Neural crest cell (in vitro differentiated cells): ENCODE data around the gene VAMP2. TPM values are rescaled to one million over a fixed set of nuclear protein-coding genes. Genes with fewer than 3 reads are reported as not detected.

ENCODE experiments used
- DNase-seq: peaks from one replicate; pipeline ENCODE4 v3.0.0; 2021; ENCODE audit warnings: low read depth, mixed read lengths, low spot score
- H3K27ac Mint-ChIP-seq: one replicate; pipeline ENCODE4 v1.8.0; 2021; ENCODE audit warnings: mild to moderate bottlenecking, mixed read lengths; ENCODE audit not compliant: unreplicated experiment
- H3K27me3 Mint-ChIP-seq: 2 replicates; pipeline ENCODE4 v1.8.0; 2021; ENCODE audit warnings: low read depth, mild to moderate bottlenecking, mixed read lengths
- H3K36me3 Mint-ChIP-seq: 2 replicates; pipeline ENCODE4 v1.8.0; 2021; ENCODE audit warnings: low read depth, mild to moderate bottlenecking, mixed read lengths
- H3K4me1 Mint-ChIP-seq: 2 replicates; pipeline ENCODE4 v1.8.0; 2021; ENCODE audit warnings: mixed read lengths
- H3K4me3 Mint-ChIP-seq: one replicate; pipeline ENCODE4 v1.8.0; 2021; ENCODE audit warnings: mild to moderate bottlenecking, mixed read lengths
- H3K9me3 Mint-ChIP-seq: 2 replicates; pipeline ENCODE4 v1.8.0; 2021; ENCODE audit warnings: mixed read lengths
- total RNA-seq: library from RNA; stranded (reverse); gene quantifications from 2 replicates; pipeline ENCODE4 v1.2.1, GENCODE V29; 2021
- TF ChIP-seq, protein P1 (sequence below): fragments of 200-600 bp; sonication (generic); conservative IDR thresholded peaks from 2 replicates; pipeline ENCODE4 v1.5.0; 2021; ENCODE audit warnings: antibody characterized with exemption, mild to moderate bottlenecking

The VAMP2 gene
- total RNA-seq, 1 donor from 2014 or later: 49.7 TPM

DNA sequence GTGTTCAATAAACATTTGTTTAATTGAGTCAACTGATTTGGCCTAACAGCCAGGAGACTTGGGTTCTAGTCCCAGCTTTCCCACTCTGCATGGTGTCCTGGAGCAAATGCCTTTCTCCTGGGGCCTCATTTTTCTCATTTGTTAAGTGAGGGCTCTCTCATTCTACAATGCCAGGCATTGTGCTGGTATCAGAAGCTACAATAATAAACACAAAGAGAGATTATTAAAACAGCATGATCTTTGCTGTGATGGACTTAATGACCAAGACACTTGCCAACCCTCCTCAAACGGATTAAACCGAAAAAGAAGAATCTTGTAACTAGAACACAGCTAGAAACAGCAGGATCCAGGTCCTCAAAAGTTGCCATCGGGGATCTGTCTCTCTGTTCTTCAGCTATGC is 4.8 kb upstream of the VAMP2 start:
- peaks cover 29% of the 10 kb centered on the region for H3K4me1 Mint-ChIP-seq
- peak overlapping the region; percentile 43 for H3K27ac Mint-ChIP-seq
- no peak for DNase-seq
- no peak overlapping the region for H3K4me3 Mint-ChIP-seq
- H3K9me3 Mint-ChIP-seq: no peaks in the 10 kb centered on the region
- no peaks in the 10 kb centered on the region for H3K36me3 Mint-ChIP-seq
- no peaks in the 10 kb centered on the region for H3K27me3 Mint-ChIP-seq
- TF ChIP-seq, protein P1, sequence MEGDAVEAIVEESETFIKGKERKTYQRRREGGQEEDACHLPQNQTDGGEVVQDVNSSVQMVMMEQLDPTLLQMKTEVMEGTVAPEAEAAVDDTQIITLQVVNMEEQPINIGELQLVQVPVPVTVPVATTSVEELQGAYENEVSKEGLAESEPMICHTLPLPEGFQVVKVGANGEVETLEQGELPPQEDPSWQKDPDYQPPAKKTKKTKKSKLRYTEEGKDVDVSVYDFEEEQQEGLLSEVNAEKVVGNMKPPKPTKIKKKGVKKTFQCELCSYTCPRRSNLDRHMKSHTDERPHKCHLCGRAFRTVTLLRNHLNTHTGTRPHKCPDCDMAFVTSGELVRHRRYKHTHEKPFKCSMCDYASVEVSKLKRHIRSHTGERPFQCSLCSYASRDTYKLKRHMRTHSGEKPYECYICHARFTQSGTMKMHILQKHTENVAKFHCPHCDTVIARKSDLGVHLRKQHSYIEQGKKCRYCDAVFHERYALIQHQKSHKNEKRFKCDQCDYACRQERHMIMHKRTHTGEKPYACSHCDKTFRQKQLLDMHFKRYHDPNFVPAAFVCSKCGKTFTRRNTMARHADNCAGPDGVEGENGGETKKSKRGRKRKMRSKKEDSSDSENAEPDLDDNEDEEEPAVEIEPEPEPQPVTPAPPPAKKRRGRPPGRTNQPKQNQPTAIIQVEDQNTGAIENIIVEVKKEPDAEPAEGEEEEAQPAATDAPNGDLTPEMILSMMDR: no peak

DNA sequence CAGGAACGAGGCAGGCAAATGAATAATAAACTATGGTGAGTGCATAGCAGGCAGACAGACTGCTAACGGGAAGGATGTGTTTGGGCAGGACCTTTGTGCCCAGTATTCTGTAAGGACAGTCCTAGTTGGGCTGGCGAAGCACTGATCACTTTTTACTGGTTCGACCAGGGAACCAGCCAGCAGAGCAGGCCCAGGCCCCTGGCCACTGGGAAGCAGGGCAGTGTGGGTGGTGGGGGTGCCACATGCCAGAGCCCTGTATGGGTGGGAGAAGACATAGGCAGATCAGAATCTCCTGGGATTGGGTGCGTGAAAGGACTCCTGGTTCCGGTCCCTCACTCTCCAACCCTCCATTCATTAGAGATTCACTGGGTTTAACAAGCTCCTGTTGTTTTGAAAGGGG is 4.0 kb upstream of the VAMP2 start:
- Mint-ChIP-seq H3K36me3 (no peaks in the 10 kb centered on the region), H3K4me3 (peak overlapping the region; percentile 54), H3K27ac (no peak overlapping the region), H3K4me1 (peaks cover 26% of the 10 kb centered on the region), H3K27me3 (no peaks in the 10 kb centered on the region), H3K9me3 (no peaks in the 10 kb centered on the region)
- DNase-seq: no peak
- TF ChIP-seq, protein P1: no peak

DNA sequence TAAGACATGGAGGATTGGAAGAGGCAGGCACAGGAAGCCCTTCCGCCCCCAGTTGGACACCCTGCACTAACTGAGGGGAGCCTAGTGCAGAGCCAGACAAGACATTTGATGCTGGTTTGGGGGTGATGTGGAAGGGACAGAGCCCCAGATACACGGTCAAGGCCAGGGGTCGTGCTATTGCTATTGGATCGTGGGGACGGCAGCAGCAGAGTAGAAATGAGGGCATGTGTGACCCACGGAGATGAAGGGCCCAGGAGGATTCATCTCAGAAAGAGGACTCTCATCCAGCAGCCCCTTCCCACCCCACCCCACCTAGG is 2.0 kb upstream of the VAMP2 start:
- peaks cover 6% of the 10 kb centered on the region for H3K36me3 Mint-ChIP-seq
- no peaks in the 10 kb centered on the region for H3K27me3 Mint-ChIP-seq
- DNase-seq: no peak
- TF ChIP-seq, protein P1: no peak
- H3K9me3 Mint-ChIP-seq: no peaks in the 10 kb centered on the region
- peak overlapping the region; percentile 84 for H3K4me3 Mint-ChIP-seq
- no peak overlapping the region for H3K27ac Mint-ChIP-seq
- peaks cover 43% of the 10 kb centered on the region for H3K4me1 Mint-ChIP-seq

DNA sequence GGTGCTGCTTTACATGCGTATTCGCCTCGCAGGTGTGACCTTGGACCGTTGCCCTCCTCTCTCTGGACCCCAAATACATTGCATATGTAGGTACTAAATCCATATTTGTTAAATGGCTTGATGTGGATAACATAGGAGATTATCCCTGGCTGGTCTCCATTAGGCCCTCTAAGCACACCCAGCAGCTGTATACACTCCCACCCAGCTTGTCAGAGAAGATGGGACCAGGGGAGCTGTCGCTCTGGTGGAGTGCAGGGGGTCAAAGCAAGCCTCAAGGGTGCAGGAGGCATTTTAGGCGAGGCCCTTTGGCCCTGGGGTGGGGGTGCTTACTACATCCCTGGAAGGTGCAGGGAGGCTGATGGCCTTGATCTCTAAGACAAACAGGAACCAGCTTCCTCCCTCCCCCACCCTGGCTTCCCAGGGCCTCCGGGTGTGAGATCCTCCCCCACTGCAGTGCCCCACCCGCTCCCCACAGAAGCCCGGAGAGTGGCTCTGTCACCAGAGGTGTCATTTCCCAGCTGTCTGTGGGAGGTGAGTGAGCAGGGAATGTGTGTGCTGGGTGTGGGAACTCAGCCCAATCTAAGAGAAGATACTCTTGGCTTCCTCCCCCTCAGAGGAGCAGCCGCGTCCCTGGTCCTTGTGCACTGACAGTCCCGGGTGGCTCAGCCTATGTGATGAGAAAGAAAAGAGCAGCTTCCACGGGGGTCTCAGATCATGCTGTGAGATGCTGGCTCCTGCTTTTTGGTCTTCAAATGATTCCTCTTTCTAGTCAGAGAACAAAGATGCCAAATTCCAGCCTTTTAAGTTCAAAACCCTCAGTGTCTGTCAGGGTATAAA is 1.4 kb upstream of the VAMP2 start:
- no peak for DNase-seq
- Mint-ChIP-seq H3K36me3 (peaks cover 6% of the 10 kb centered on the region), H3K9me3 (no peaks in the 10 kb centered on the region), H3K27me3 (no peaks in the 10 kb centered on the region), H3K27ac (no peak overlapping the region), H3K4me1 (peaks cover 44% of the 10 kb centered on the region), H3K4me3 (peak overlapping the region; percentile 92)
- TF ChIP-seq, protein P1: no peak

DNA sequence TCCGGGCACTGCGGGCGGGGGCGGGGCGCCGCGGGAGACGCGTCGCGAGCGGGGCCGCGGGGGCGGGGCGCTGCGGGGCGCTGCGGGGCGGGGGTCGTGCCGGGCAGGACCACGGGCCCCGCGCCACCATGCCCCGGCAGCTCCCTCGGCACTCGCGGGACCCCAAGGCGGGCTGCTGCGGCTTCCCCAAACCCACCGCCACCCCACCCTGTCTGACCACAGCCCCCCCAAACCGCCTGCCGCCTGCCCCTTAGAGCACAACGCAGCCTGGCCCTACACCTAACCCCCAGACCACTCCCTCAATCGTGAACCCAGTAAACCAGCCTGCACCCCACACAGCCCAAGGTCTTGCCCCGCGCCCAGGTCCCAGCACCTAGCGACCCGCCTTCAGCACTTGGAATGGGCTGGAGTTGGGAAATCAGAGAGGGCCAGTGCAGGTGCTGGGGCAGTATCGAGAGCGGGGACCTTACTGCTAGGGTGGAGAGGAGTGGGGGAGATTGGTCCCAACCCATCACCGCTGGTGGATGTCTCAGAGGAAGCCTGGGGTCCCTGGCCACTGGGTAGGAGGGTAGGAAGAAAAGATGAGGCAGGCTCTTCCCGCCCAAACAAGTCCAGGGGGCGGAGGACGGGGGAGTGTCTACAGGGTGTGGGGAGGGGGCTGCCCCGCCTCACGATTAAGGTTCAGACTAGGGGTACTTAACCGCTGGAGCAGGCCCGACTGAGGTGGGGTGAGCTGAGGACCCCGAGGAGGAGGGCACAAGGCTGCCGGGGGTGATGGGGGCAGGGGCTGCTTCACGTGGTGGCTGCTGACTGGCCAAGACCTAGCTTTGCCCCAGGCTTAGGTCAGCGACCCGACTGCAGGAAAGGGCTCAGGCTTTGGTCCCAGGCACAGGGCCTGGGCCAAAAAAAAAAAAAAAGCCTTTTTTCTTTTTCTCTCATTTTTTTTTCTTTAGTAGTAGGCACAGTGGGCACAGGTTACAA is 539 bp upstream of the VAMP2 start:
- no peak for DNase-seq
- H3K36me3 Mint-ChIP-seq: peaks cover 12% of the 10 kb centered on the region

More for the DNA sequence above, 539 bp upstream of the VAMP2 start:
- Mint-ChIP-seq H3K27me3 (peaks cover 2% of the 10 kb centered on the region), H3K4me3 (peak overlapping the region; percentile 92), H3K9me3 (no peaks in the 10 kb centered on the region), H3K4me1 (peaks cover 50% of the 10 kb centered on the region), H3K27ac (peak overlapping the region; percentile 98)
- TF ChIP-seq, protein P1: no peak
